H4 (cell line): ENCODE data around the gene CTR9. TPM values are rescaled to one million over a fixed set of nuclear protein-coding genes. Genes with fewer than 3 reads are reported as not detected.

Source experiments
- DNase-seq: peaks from one replicate; pipeline ENCODE4 v3.0.0-alpha.2; 2015; ENCODE audit warnings: low spot score
- total RNA-seq: library from RNA; depleted of rRNA; stranded (reverse); fragments of >200 nt; shearing (Covaris generic); gene quantifications from 2 replicates; pipeline ENCODE4 v1.2.3, GENCODE V29; 2014

CTR9 gene
- total RNA-seq, 1 experiment from 2014 or later = 17.2 TPM

GRCh38 chr11:10780040-10780439, 29.0 kb downstream of the CTR9 start:
- no peak for DNase-seq

- no peak for DNase-seq
Measured at GRCh38 chr11:10784232-10785145, 33.4 kb downstream of the CTR9 start.

- no peak for DNase-seq
Measured at GRCh38 chr11:10785146-10785474, 34.1 kb downstream of the CTR9 start.

- no peak for DNase-seq
Measured at GRCh38 chr11:10786451-10786850, 35.4 kb downstream of the CTR9 start.

- DNase-seq = peak; percentile 76
Measured at GRCh38 chr11:10792385-10793068, 41.5 kb downstream of the CTR9 start.

GRCh38 chr11:10793470-10794255, 42.6 kb downstream of the CTR9 start:
- no peak for DNase-seq

- no peak for DNase-seq
Measured at GRCh38 chr11:10796191-10796590, 45.1 kb downstream of the CTR9 start.

GRCh38 chr11:10797001-10797400, 46.0 kb downstream of the CTR9 start:
- no peak for DNase-seq

GRCh38 chr11:10797531-10797930, 46.5 kb downstream of the CTR9 start:
- DNase-seq = no peak

GRCh38 chr11:10798330-10798928, 47.4 kb downstream of the CTR9 start:
- DNase-seq = no peak

- DNase-seq = no peak
Measured at GRCh38 chr11:10800292-10800691, 49.2 kb downstream of the CTR9 start.

GRCh38 chr11:10803676-10804075, 52.6 kb downstream of the CTR9 start:
- DNase-seq = no peak

- DNase-seq = no peak
Measured at GRCh38 chr11:10805741-10806140, 54.7 kb downstream of the CTR9 start.

GRCh38 chr11:10806206-10806605, 55.2 kb downstream of the CTR9 start:
- DNase-seq = no peak

GRCh38 chr11:10807493-10808234, 56.6 kb downstream of the CTR9 start:
- DNase-seq = peak; percentile 29

- DNase-seq = no peak
Measured at GRCh38 chr11:10808235-10808552, 57.1 kb downstream of the CTR9 start.

- DNase-seq = peak; percentile 99
Measured at GRCh38 chr11:10808553-10809372, 57.7 kb downstream of the CTR9 start, which contains the start of gene EIF4G2. EIF4G2 (minus strand) TSS chr11:10808926.

GRCh38 chr11:10809373-10810160, 58.5 kb downstream of the CTR9 start:
- peak; percentile 69 for DNase-seq

GRCh38 chr11:10813945-10814344, 62.9 kb downstream of the CTR9 start:
- no peak for DNase-seq

GRCh38 chr11:10818594-10818993, 67.5 kb downstream of the CTR9 start:
- no peak for DNase-seq
